PFSK-1 (cell line): ENCODE data around the gene CEP128.

Experiments used
- FOXP2 ChIP-seq: optimal IDR thresholded peaks from 2 replicates; pipeline ENCODE3; 2011; ENCODE audit warnings: borderline replicate concordance, control low read depth, inconsistent platforms; ENCODE audit not compliant: insufficient read depth; ENCODE audit errors: extremely low read length, extremely low read depth
- POLR2AphosphoS5 ChIP-seq: IDR thresholded peaks from 2 replicates; pipeline ENCODE4 v1.6.1; 2012; ENCODE audit warnings: low read depth, mild to moderate bottlenecking, control low read depth, low read length, moderate library complexity
- REST ChIP-seq, 2 experiments: IDR thresholded peaks; 2 replicates each; pipeline versions ENCODE4 v1.6.1 to v1.8.0; 2011 to 2012; ENCODE audit warnings: low read depth in 2 of 2, low read length in 2 of 2, control low read depth in 1 of 2, inconsistent platforms in 1 of 2, mild to moderate bottlenecking in 1 of 2, moderate library complexity in 1 of 2; ENCODE audit not compliant: insufficient read depth in 1 of 2
- SIN3A ChIP-seq: IDR thresholded peaks from 2 replicates; pipeline ENCODE4 v1.6.1; 2012; ENCODE audit warnings: mild to moderate bottlenecking, low read length, moderate library complexity, borderline replicate concordance; ENCODE audit not compliant: insufficient read depth
- TAF1 ChIP-seq: IDR thresholded peaks from 2 replicates; pipeline ENCODE4 v1.6.1; 2012; ENCODE audit warnings: low read length, control low read depth, borderline replicate concordance; ENCODE audit not compliant: insufficient read depth

GRCh38 chr14:80618751-80619329, 322.7 kb downstream of the CEP128 start:
- TF ChIP-seq POLR2AphosphoS5 (no peak), TAF1 (no peak), REST (IDR thresholded peaks at IDR 0.05; ENCODE audit: insufficient read depth in 1 of 2, low read depth in 2 of 2, low read length in 2 of 2) (no peak), SIN3A (no peak), FOXP2 (no peak)
